ENCODE data around the gene CRY1.

CRY1 gene

GRCh38 chr12:107064687-107065086, 28.7 kb downstream of the CRY1 start:
- no peak overlapping the region for H3K4me3 ChIP-seq (ENCODE audit: low read depth, low read length)
- no peak for TF ChIP-seq POLR2A (IDR thresholded peaks at IDR 0.05; ENCODE audit: extremely low read depth, insufficient read length)
- no peak for TF ChIP-seq CTCF (IDR thresholded peaks at IDR 0.05; ENCODE audit: low read depth, low read length)
- no peak for TF ChIP-seq MYC (IDR thresholded peaks at IDR 0.05; ENCODE audit: low read depth, low read length)
- no peak for TF ChIP-seq MAX (IDR thresholded peaks at IDR 0.05; ENCODE audit: low read depth, low read length)
- no peak for DNase-seq (ENCODE audit: low read depth)

- no peak for TF ChIP-seq MAX (IDR thresholded peaks at IDR 0.05; ENCODE audit: low read depth, low read length)
- TF ChIP-seq MYC (IDR thresholded peaks at IDR 0.05; ENCODE audit: low read depth, low read length): no peak
- TF ChIP-seq CTCF (IDR thresholded peaks at IDR 0.05; ENCODE audit: low read depth, low read length): no peak
- no peak for TF ChIP-seq POLR2A (IDR thresholded peaks at IDR 0.05; ENCODE audit: extremely low read depth, insufficient read length)
- DNase-seq (ENCODE audit: low read depth): no peak
- no peak overlapping the region for H3K4me3 ChIP-seq (ENCODE audit: low read depth, low read length)
These were observed 29.1 kb downstream of the CRY1 start for GRCh38 chr12:107064243-107064642.

GRCh38 chr12:107058190-107058589, 35.2 kb downstream of the CRY1 start:
- H3K4me3 ChIP-seq (ENCODE audit: low read depth, low read length): no peak overlapping the region
- no peak for TF ChIP-seq CTCF (IDR thresholded peaks at IDR 0.05; ENCODE audit: low read depth, low read length)
- TF ChIP-seq POLR2A (IDR thresholded peaks at IDR 0.05; ENCODE audit: extremely low read depth, insufficient read length): no peak
- no peak for DNase-seq (ENCODE audit: low read depth)

GRCh38 chr12:107057071-107057834, 36.1 kb downstream of the CRY1 start:
- TF ChIP-seq MAX (IDR thresholded peaks at IDR 0.05; ENCODE audit: low read depth, low read length) (no peak), CTCF (IDR thresholded peaks at IDR 0.05; ENCODE audit: low read depth, low read length) (no peak), POLR2A (IDR thresholded peaks at IDR 0.05; ENCODE audit: extremely low read depth, insufficient read length) (no peak), MYC (IDR thresholded peaks at IDR 0.05; ENCODE audit: low read depth, low read length) (no peak)
- H3K4me3 ChIP-seq (ENCODE audit: low read depth, low read length): no peak overlapping the region
- no peak for DNase-seq (ENCODE audit: low read depth)

- H3K4me3 ChIP-seq (ENCODE audit: low read depth, low read length): no peak overlapping the region
- no peak for TF ChIP-seq POLR2A (IDR thresholded peaks at IDR 0.05; ENCODE audit: extremely low read depth, insufficient read length)
- TF ChIP-seq CTCF (IDR thresholded peaks at IDR 0.05; ENCODE audit: low read depth, low read length): no peak
- no peak for TF ChIP-seq MAX (IDR thresholded peaks at IDR 0.05; ENCODE audit: low read depth, low read length)
- DNase-seq (ENCODE audit: low read depth): no peak
These were observed 39.6 kb downstream of the CRY1 start for GRCh38 chr12:107053709-107054108.

- no peak for DNase-seq (ENCODE audit: low read depth)
- no peak overlapping the region for H3K4me3 ChIP-seq (ENCODE audit: low read depth, low read length)
- TF ChIP-seq CTCF (IDR thresholded peaks at IDR 0.05; ENCODE audit: low read depth, low read length): no peak
- TF ChIP-seq MAX (IDR thresholded peaks at IDR 0.05; ENCODE audit: low read depth, low read length): no peak
- TF ChIP-seq MYC (IDR thresholded peaks at IDR 0.05; ENCODE audit: low read depth, low read length): no peak
These were observed 48.2 kb downstream of the CRY1 start for GRCh38 chr12:107045186-107045585.

Data from NB4 (cell line).